Psoas muscle (tissue), 8 donors: Measurements from ENCODE around the gene ART4. TPM values are rescaled to one million over a fixed set of nuclear protein-coding genes. Genes with fewer than 3 reads are reported as not detected.

Source experiments
- ATAC-seq, 4 donors: fragments of 200-7000 bp; cut with Tn5 transposase; one replicate each; pipeline ENCODE4 v1.9.1; 2020; ENCODE audit warnings: moderate library complexity in 3 of 4, mild to moderate bottlenecking in 2 of 4
- DNase-seq, 2 donors: peaks; one replicate each; pipeline ENCODE4 v3.0.0-alpha.2; 2020
- H3K27ac ChIP-seq: fragments of 200-600 bp; one replicate; pipeline ENCODE4 v1.8.0; 2022
- H3K27me3 ChIP-seq, 3 donors: fragments of 200-600 bp in 1 of 3; one replicate each; pipeline versions ENCODE4 v1.6.1 to v1.8.0; 2013 to 2022; ENCODE audit warnings: low read length in 2 of 3, mild to moderate bottlenecking in 2 of 3, moderate library complexity in 1 of 3; ENCODE audit not compliant: insufficient read depth in 3 of 3
- H3K36me3 ChIP-seq, 2 donors: fragments of 200-600 bp in 1 of 2; one replicate each; pipeline versions ENCODE4 v1.6.1 to v1.8.0; 2013 to 2022; ENCODE audit warnings: low read depth in 1 of 2, mild to moderate bottlenecking in 1 of 2, moderate library complexity in 1 of 2; ENCODE audit not compliant: insufficient read depth in 1 of 2
- H3K4me1 ChIP-seq: fragments of 200-600 bp; one replicate; pipeline ENCODE4 v1.8.0; 2022
- H3K4me3 ChIP-seq: fragments of 200-600 bp; one replicate; pipeline ENCODE4 v1.8.0; 2022; ENCODE audit warnings: mild to moderate bottlenecking
- H3K9me3 ChIP-seq: fragments of 200-600 bp; one replicate; pipeline ENCODE4 v1.8.0; 2022
- CTCF ChIP-seq: fragments of 200-600 bp; IDR thresholded peaks from one replicate; pipeline ENCODE4 v1.8.0; 2022; ENCODE audit warnings: antibody characterized with exemption
- WGBS, 3 donors: extraction: QIAGEN DNeasy Blood & Tissue Kit; methylation state at CpG; one replicate each; pipeline versions ENCODE4 v1.1.6 to v1.1.7; 2013; 5-methylcytosine and 5-hydroxymethylcytosine counted together
- intact Hi-C, 2 donors: fragments of 100-400 bp; cut with DNase I; formaldehyde crosslinking; loops; one replicate each; pipeline versions ENCODE4 v1.11.0 to v1.14.2; 2022
- polyA plus RNA-seq, 3 donors: library from polyadenylated mRNA; stranded (reverse); fragments of 200-250 nt; gene quantifications; one replicate each; pipeline ENCODE4 v1.2.3, GENCODE V29; 2013
- total RNA-seq, 4 donors: library from RNA; stranded (reverse); fragmentation: NEBNext Ultra II Directional in 2 of 4; extraction: Animal tissue kit (Norgen Biotek cat#: 25700) in 2 of 4; gene quantifications; one replicate each; pipeline versions ENCODE4 v1.2.1 to v1.2.4, GENCODE V29; 2021 to 2023
- donor health status: healthy with polysubstance abuse.
- donor health status: DM: no; HTN: no; CAD: no; lungs with moderate emphysema.
- donor health status: Bipolar disorder and iron deficiency.
- donor health status: healthy.
- donor health status: DM: yes; HTN: yes; CAD: no.
- donor health status: DM: no; HTN: no; CAD: no.
- donor health status: DM: no; HTN: no; CAD: no.
- donor health status: DM: yes; HTN: yes; CAD: no.

Gene ART4
- total and polyA plus RNA-seq, 7 donors = 0.14 to 0.39 (median 0.17) TPM; not detected in 2

- H3K36me3 ChIP-seq = no peaks in the 10 kb centered on the region
- intact Hi-C loops = loop anchor here in 1 of 2 donors (5.0 kb wide), 1 partner anchor 34 kb away; no protein-coding TSS in a partner anchor
- ATAC-seq (no peak), DNase-seq (no peak)
- no peaks in the 10 kb centered on the region for H3K4me1 ChIP-seq
- no peak for TF ChIP-seq CTCF
- no peak overlapping the region for H3K27ac ChIP-seq
- H3K4me3 ChIP-seq = no peak overlapping the region
- peaks cover 0 to 2% (median 0%) of the 10 kb centered on the region in 3 donors for H3K27me3 ChIP-seq
- WGBS, 3 donors = 15 to 75% (median 29%) methylated on average over 1 of the region's 1 CpG
- no peaks in the 10 kb centered on the region for H3K9me3 ChIP-seq
Observed at GRCh38 chr12:14873440-14874185, 30.3 kb upstream of the ART4 start.

GRCh38 chr12:14871886-14872285 lies 28.6 kb upstream of the ART4 start:
- Histone ChIP-seq H3K36me3 (no peaks in the 10 kb centered on the region), H3K27ac (no peak overlapping the region), H3K9me3 (no peaks in the 10 kb centered on the region), H3K4me3 (no peak overlapping the region), H3K27me3 (peaks cover 0 to 2% (median 0%) of the 10 kb centered on the region in 3 donors), H3K4me1 (no peaks in the 10 kb centered on the region)
- DNase-seq (no peak), ATAC-seq (no peak)
- intact Hi-C loops = loop anchor here in 1 of 2 donors (5.0 kb wide), 1 partner anchor 35 kb away; no protein-coding TSS in a partner anchor
- no peak for TF ChIP-seq CTCF
- WGBS, 3 donors = 48 to 73% (median 58%) methylated on average over 1 of the region's 1 CpG

- 91 to 97% (median 94%) methylated on average over 1 of the region's 1 CpG for WGBS, 3 donors
- H3K4me1 ChIP-seq = no peaks in the 10 kb centered on the region
- DNase-seq (no peak), ATAC-seq (no peak)
- H3K27ac ChIP-seq = no peak overlapping the region
- H3K9me3 ChIP-seq = no peaks in the 10 kb centered on the region
- H3K36me3 ChIP-seq = no peaks in the 10 kb centered on the region
- H3K27me3 ChIP-seq = peaks cover 0 to 2% (median 0%) of the 10 kb centered on the region in 3 donors
- H3K4me3 ChIP-seq = no peak overlapping the region
- intact Hi-C loops = loop anchor here in 1 of 2 donors (5.0 kb wide), 1 partner anchor 36 kb away; no protein-coding TSS in a partner anchor
- no peak for TF ChIP-seq CTCF
Observed at GRCh38 chr12:14871247-14871646, 27.9 kb upstream of the ART4 start.

- Histone ChIP-seq H3K27me3 (peaks cover 0 to 2% (median 0%) of the 10 kb centered on the region in 3 donors), H3K4me1 (no peaks in the 10 kb centered on the region), H3K36me3 (no peaks in the 10 kb centered on the region), H3K4me3 (no peak overlapping the region), H3K27ac (no peak overlapping the region), H3K9me3 (no peaks in the 10 kb centered on the region)
- WGBS, 3 donors = 93 to 100% (median 93%) methylated on average over 3 of the region's 3 CpGs
- ATAC-seq (no peak), DNase-seq (no peak)
- no peak for TF ChIP-seq CTCF
- intact Hi-C loops = no loop called here
Observed at GRCh38 chr12:14868916-14869506, 25.7 kb upstream of the ART4 start.
